ENCODE measurements around the gene ZGRF1. TPM values are rescaled to one million over a fixed set of nuclear protein-coding genes. Genes with fewer than 3 reads are reported as not detected.

The ZGRF1 gene
- total and polyA plus RNA-seq, 9 of the 15 experiments (the other 6 are each of a cell fraction or from before 2014, with no cell fraction given) = 8.8 to 35.2 (median 22.0) TPM

GRCh38 chr4:112589206-112589605, 47.5 kb downstream of the ZGRF1 start (continued):
- TF ChIP-seq THRB (CRISPR knock-in tag; conservative IDR thresholded peaks at IDR 0.05) = 0 out of 2 replicates have a peak, but pooled peaks have one; percentile 10
- TF ChIP-seq RBM14 (IDR thresholded peaks at IDR 0.05; ENCODE audit: borderline replicate concordance, insufficient read depth, low read depth, low read length) = no peak
- peak; percentile 55 for TF ChIP-seq USF1 (CRISPR knock-in tag; IDR thresholded peaks at IDR 0.05)
- TF ChIP-seq PHF21A (IDR thresholded peaks at IDR 0.05; ENCODE audit: borderline replicate concordance, low read depth) = no peak
- TF ChIP-seq STAT5B (CRISPR knock-in tag; IDR thresholded peaks at IDR 0.05) = no peak
- 0 out of 2 replicates have a peak, but pooled peaks have one; percentile 27 for TF ChIP-seq SMAD4 (CRISPR knock-in tag; conservative IDR thresholded peaks at IDR 0.05)
- TF ChIP-seq CXXC5 (CRISPR knock-in tag; IDR thresholded peaks at IDR 0.05) = no peak
- TF ChIP-seq SMARCA4 (IDR thresholded peaks at IDR 0.05) = 0 out of 2 replicates have a peak, but pooled peaks have one; percentile 29
- TF ChIP-seq USF2 (CRISPR knock-in tag; IDR thresholded peaks at IDR 0.05) = peak; percentile 48
- TF ChIP-seq CLOCK (CRISPR knock-in tag; IDR thresholded peaks at IDR 0.05; ENCODE audit: borderline replicate concordance) = no peak
- no peak for TF ChIP-seq ZSCAN29 (IDR thresholded peaks at IDR 0.05)
- TF ChIP-seq CCAR2 (IDR thresholded peaks at IDR 0.05; ENCODE audit: low read depth, low read length) = no peak
- TF ChIP-seq DACH1 (IDR thresholded peaks at IDR 0.05; ENCODE audit: partially characterized antibody) = peak; percentile 52
- TF ChIP-seq HLTF (IDR thresholded peaks at IDR 0.05) = no peak
- TF ChIP-seq ZNF146 (CRISPR knock-in tag; IDR thresholded peaks at IDR 0.05; ENCODE audit: unreplicated experiment) = no peak
- no peak for TF ChIP-seq SMAD3 (CRISPR knock-in tag; conservative IDR thresholded peaks at IDR 0.05)
- no peak for TF ChIP-seq TCFL5 (CRISPR knock-in tag; conservative IDR thresholded peaks at IDR 0.05)
- TF ChIP-seq ZNF696 (CRISPR knock-in tag; conservative IDR thresholded peaks at IDR 0.05) = no peak
- TF ChIP-seq CBFA2T3 (IDR thresholded peaks at IDR 0.05) = 0 out of 2 replicates have a peak, but pooled peaks have one; percentile 28
- TF ChIP-seq NR2C2 (CRISPR knock-in tag; IDR thresholded peaks at IDR 0.05) = no peak
- TF ChIP-seq NR2C2 (tag; IDR thresholded peaks at IDR 0.05) = peak; percentile 78
- no peak for TF ChIP-seq ZNF3 (CRISPR knock-in tag; IDR thresholded peaks at IDR 0.05)
- peak in 1 of 2 experiments; percentile 55; a peak in 1 of 3 replicates for TF ChIP-seq CBX3 (IDR thresholded peaks at IDR 0.05; ENCODE audit: borderline replicate concordance in 1 of 2, low read length in 2 of 2)
- TF ChIP-seq ESRRA (IDR thresholded peaks at IDR 0.05; ENCODE audit: borderline replicate concordance, low read depth) = 0 out of 2 replicates have a peak, but pooled peaks have one; percentile 36
- TF ChIP-seq TRIM24 (IDR thresholded peaks at IDR 0.05) = 0 out of 4 replicates have a peak, but pooled peaks of 1 of the 2 experiments have one; percentile 17
- peak; percentile 4 for TF ChIP-seq FOS (IDR thresholded peaks at IDR 0.05; ENCODE audit: extremely low read depth, insufficient read length)
- TF ChIP-seq MIER1 (IDR thresholded peaks at IDR 0.05; ENCODE audit: low read depth) = no peak
